HepG2 (cell line): ENCODE results near the gene SEC24D. TPM values are rescaled to one million over a fixed set of nuclear protein-coding genes. Genes with fewer than 3 reads are reported as not detected.

Experiments
- ATAC-seq: fragments of 200-7000 bp; cut with Tn5 transposase; 3 replicates; pipeline ENCODE4 v1.9.1; 2020; ENCODE audit warnings: mild to moderate bottlenecking, moderate library complexity
- BruUV-seq: library from RNA; stranded (reverse); fragments of 400-500 nt; replicated peaks from 2 replicates; lab custom pipeline; 2021; lab: Mats Ljungman, UMichigan
- CTCF ChIA-PET: fragments of 300-600 bp; formaldehyde crosslinking; extraction: SDS; loops from one replicate; lab custom pipeline; 2021; ENCODE audit warnings: low total read pairs, inconsistent platforms, low intra/inter-chr PET ratio; lab: Yijun Ruan, JAX
- POLR2A ChIA-PET: fragments of 350-600 bp; sonication (Branson Sonifier 250); formaldehyde crosslinking; loops from one replicate; lab custom pipeline; 2020; ENCODE audit warnings: antibody characterized with exemption, inconsistent platforms; lab: Yijun Ruan, JAX
- DNase-seq: peaks from one replicate; pipeline ENCODE4 v3.0.0-alpha.2; 2015; ENCODE audit warnings: low spot score
- FAIRE-seq: peaks from 3 replicates; lab custom pipeline; 2011; peaks lifted over from hg19 to GRCh38; lab: Jason Lieb, UNC
- H2AFZ ChIP-seq: one replicate; pipeline ENCODE4 v1.6.1; 2011; ENCODE audit warnings: low read length, inconsistent platforms
- H3K27ac ChIP-seq: fragments of 300-600 bp; 3 replicates; pipeline ENCODE4 v1.8.0; 2011; ENCODE audit warnings: mixed run types, mild to moderate bottlenecking, mixed read lengths, low read length, inconsistent platforms; ENCODE audit not compliant: insufficient read depth; ENCODE audit errors: extremely low read length
- H3K27me3 ChIP-seq, 2 experiments: fragments of 200-600 bp in 1 of 2; 2 replicates in 1 of 2; 3 replicates in 1 of 2; pipeline versions ENCODE4 v1.6.0 to v1.8.0; 2011; ENCODE audit warnings: low read length in 2 of 2, mild to moderate bottlenecking in 2 of 2, moderate library complexity in 2 of 2, inconsistent platforms in 1 of 2; ENCODE audit not compliant: insufficient read depth in 2 of 2, control insufficient read depth in 1 of 2
- H3K36me3 ChIP-seq, 2 experiments: fragments of 200-600 bp in 1 of 2; replicated peaks in 1 of 2; 2 replicates in 1 of 2; 3 replicates in 1 of 2; pipeline versions ENCODE4 v1.5.1 to v1.8.0; 2011; ENCODE audit warnings: low read length in 2 of 2, inconsistent platforms in 1 of 2; ENCODE audit not compliant: insufficient read depth in 2 of 2, control insufficient read depth in 1 of 2
- H3K4me1 ChIP-seq: 2 replicates; pipeline ENCODE4 v1.5.1; 2012; ENCODE audit warnings: low read length, inconsistent platforms; ENCODE audit not compliant: insufficient read depth
- H3K4me2 ChIP-seq: 2 replicates; pipeline ENCODE4 v1.6.0; 2011; ENCODE audit warnings: low read depth, low read length, inconsistent platforms
- H3K4me3 ChIP-seq, 3 experiments: fragments of 200-600 bp in 1 of 3; sonication (generic), shearing (Covaris generic) in 1 of 3; replicated peaks in 1 of 3; 2 replicates each; pipeline ENCODE4 v1.5.1; 2011 to 2016; ENCODE audit warnings: low read length in 3 of 3, inconsistent platforms in 2 of 3, low read depth in 2 of 3, mild to moderate bottlenecking in 2 of 3, control low read depth in 1 of 3, mixed read lengths in 1 of 3; ENCODE audit not compliant: insufficient read depth in 1 of 3
- H3K79me2 ChIP-seq: one replicate; pipeline ENCODE4 v1.6.1; 2011; ENCODE audit warnings: low read length, inconsistent platforms; ENCODE audit not compliant: insufficient read depth
- H3K9ac ChIP-seq: 2 replicates; pipeline ENCODE4 v1.6.0; 2011; ENCODE audit warnings: mild to moderate bottlenecking, low read depth, low read length, inconsistent platforms; ENCODE audit not compliant: insufficient read depth
- H3K9me3 ChIP-seq: 2 replicates; pipeline ENCODE4 v1.5.1; 2012; ENCODE audit warnings: mild to moderate bottlenecking, low read length
- H4K20me1 ChIP-seq: 2 replicates; pipeline ENCODE4 v1.6.0; 2011; ENCODE audit warnings: inconsistent platforms, mild to moderate bottlenecking, low read length, moderate library complexity; ENCODE audit not compliant: insufficient read depth
- ARNTL ChIP-seq: sonication (generic); formaldehyde crosslinking; IDR thresholded peaks from 2 replicates; pipeline ENCODE4 v1.4.0; 2020; ENCODE audit warnings: mild to moderate bottlenecking, missing genetic modification reagents
- CHD2 ChIP-seq: IDR thresholded peaks from 2 replicates; pipeline ENCODE4 v1.6.1; 2011; ENCODE audit warnings: low read depth, low read length, improper control_type of control experiment
- FOSL2 ChIP-seq: sonication (generic); formaldehyde crosslinking; IDR thresholded peaks from 2 replicates; pipeline ENCODE4 v1.4.0; 2020; ENCODE audit warnings: missing genetic modification reagents
- FOXA3 ChIP-seq: IDR thresholded peaks from 2 replicates; pipeline ENCODE4 v1.6.1; 2016; ENCODE audit warnings: missing genetic modification reagents, missing compliant biosample characterization
- GATAD1 ChIP-seq: IDR thresholded peaks from 2 replicates; pipeline ENCODE4 v1.6.1; 2016; ENCODE audit warnings: missing genetic modification reagents, missing compliant biosample characterization
- HNRNPLL ChIP-seq: fragments of 200-400 bp; formaldehyde crosslinking; IDR thresholded peaks from 2 replicates; pipeline ENCODE4 v1.6.1; 2017; ENCODE audit warnings: mild to moderate bottlenecking, low read depth, low read length; ENCODE audit not compliant: poor library complexity, severe bottlenecking
- MAFK ChIP-seq, 2 experiments: IDR thresholded peaks in 1 of 2; conservative IDR thresholded peaks in 1 of 2; 2 replicates each; pipeline ENCODE4 v1.6.1; 2011; ENCODE audit warnings: improper control_type of control experiment in 2 of 2, low read length in 2 of 2
- NFIC ChIP-seq: IDR thresholded peaks from 2 replicates; pipeline ENCODE4 v1.6.1; 2012; ENCODE audit warnings: mild to moderate bottlenecking, low read length, inconsistent platforms
- RFXANK ChIP-seq: IDR thresholded peaks from 2 replicates; pipeline ENCODE4 v1.6.1; 2016
- STAG1 ChIP-seq: sonication (generic); formaldehyde crosslinking; IDR thresholded peaks from 2 replicates; pipeline ENCODE4 v1.4.0; 2020; ENCODE audit warnings: missing genetic modification reagents
- ZFP1 ChIP-seq: IDR thresholded peaks from 2 replicates; pipeline ENCODE4 v1.6.1; 2016
- ZNF17 ChIP-seq: sonication (generic); formaldehyde crosslinking; IDR thresholded peaks from 2 replicates; pipeline ENCODE4 v1.5.0; 2020; ENCODE audit warnings: mild to moderate bottlenecking, missing genetic modification reagents
- ZNF33A ChIP-seq: sonication (generic); formaldehyde crosslinking; IDR thresholded peaks from 2 replicates; pipeline ENCODE4 v1.5.1; 2020; ENCODE audit warnings: missing genetic modification reagents, mild to moderate bottlenecking, moderate library complexity, borderline replicate concordance
- ZNF34 ChIP-seq: sonication (generic); formaldehyde crosslinking; IDR thresholded peaks from 2 replicates; pipeline ENCODE4 v1.4.0; 2020; ENCODE audit warnings: mild to moderate bottlenecking, missing genetic modification reagents, borderline replicate concordance
- ZNF747 ChIP-seq: sonication (generic); formaldehyde crosslinking; IDR thresholded peaks from 2 replicates; pipeline ENCODE4 v1.8.1; 2023; ENCODE audit warnings: missing genetic modification reagents, mild to moderate bottlenecking, borderline replicate concordance
- WGBS: methylation state at CpG from one replicate; pipeline ENCODE4 v1.1.6; 2017; ENCODE audit warnings: low lambda C conversion rate; 5-methylcytosine and 5-hydroxymethylcytosine counted together
- in situ Hi-C: cut with HindIII; loops from 2 replicates; pipeline ENCODE4 v1.10.0; 2017; ENCODE audit warnings: low pct_unique_long_range_greater_than_20kb; ENCODE audit not compliant: extremely low pct_ligation_motif_present
- intact Hi-C: fragments of 100-400 bp; cut with micrococcal nuclease; formaldehyde crosslinking; loops from one replicate; pipeline ENCODE4 v1.10.0; 2022; ENCODE audit not compliant: unreplicated experiment
- polyA plus RNA-seq, 8 experiments: library from polyadenylated mRNA; depleted of rRNA in 3 of 8; stranded (reverse) in 7 of 8; unstranded in 1 of 8; fragments of >200 nt; fragmentation: Illumina TruSeq in 4 of 8; extraction: Trizol in 4 of 8; gene quantifications; 2 replicates each; pipeline versions ENCODE4 v1.2.1 to v1.2.3, GENCODE V29; 2011 to 2016; ENCODE audit warnings: low read depth in 4 of 8, missing spikeins in 1 of 8, mixed read lengths in 1 of 8; ENCODE audit not compliant: insufficient read depth in 1 of 8
- total RNA-seq, 5 experiments: library from RNA; depleted of rRNA; stranded (reverse); fragments of >200 nt; fragmentation: Illumina TruSeq; extraction: Trizol; gene quantifications; 2 replicates each; pipeline ENCODE4 v1.2.3, GENCODE V29; 2016; ENCODE audit warnings: low read depth in 1 of 5
- TF ChIP-seq, protein P1 (sequence below): IDR thresholded peaks from 2 replicates; pipeline ENCODE4 v1.6.1; 2016
- TF ChIP-seq, protein P2 (sequence below): sonication (generic); formaldehyde crosslinking; IDR thresholded peaks from 2 replicates; pipeline ENCODE4 v1.5.1; 2020; ENCODE audit warnings: mild to moderate bottlenecking, missing genetic modification reagents, moderate library complexity

Gene SEC24D
- total and polyA plus RNA-seq, 2 of the 13 experiments (the other 11 are each of a cell fraction or from before 2014, with no cell fraction given), result 30.0 to 51.1 TPM

DNA sequence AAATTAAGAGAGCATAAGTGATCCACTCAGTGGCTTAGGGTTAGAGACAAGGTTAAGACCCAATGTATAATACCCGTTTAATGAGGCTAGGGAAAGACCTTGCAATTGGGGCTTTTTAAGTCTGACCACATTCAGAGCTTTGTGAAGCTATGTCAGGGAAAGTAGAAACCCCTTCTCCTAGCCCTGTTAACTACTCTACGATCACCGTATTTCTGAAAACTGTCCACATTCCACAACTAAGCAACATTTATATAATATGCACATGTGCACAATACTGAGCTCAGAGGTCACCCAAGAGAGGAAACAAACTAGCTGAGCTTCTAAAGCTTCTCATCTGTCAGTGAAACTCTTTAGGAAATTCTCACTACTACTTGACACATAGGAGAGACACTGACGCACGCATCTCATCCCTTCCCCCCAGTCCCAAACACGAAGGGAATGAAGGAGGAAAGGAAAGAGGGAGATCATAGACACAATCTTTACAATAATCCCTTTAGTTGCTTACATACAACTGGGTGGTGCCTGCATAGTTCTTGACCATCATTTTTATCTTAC lies 94.5 kb downstream of the SEC24D start (continued):
- TF ChIP-seq CHD2 (no peak), FOXA3 (CRISPR knock-in tag) (no peak), GATAD1 (CRISPR knock-in tag) (no peak)

DNA sequence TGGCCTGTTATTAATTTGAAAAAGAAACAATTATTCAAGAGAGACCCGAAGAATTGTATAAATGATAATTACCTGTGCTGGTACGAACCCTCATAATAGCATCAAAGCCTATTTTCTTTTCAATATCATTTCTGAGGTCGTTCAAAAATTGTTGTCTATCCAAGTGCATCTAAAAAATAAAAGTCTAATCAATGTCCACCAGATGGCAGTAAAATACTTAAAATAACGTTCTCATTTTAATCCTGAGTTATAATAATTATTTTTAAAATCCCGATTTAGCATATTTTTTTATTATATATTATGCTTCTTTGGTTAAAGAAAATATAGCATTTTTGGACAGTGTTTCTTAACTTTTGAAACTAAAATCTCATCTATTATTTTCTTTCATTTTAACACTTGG lies 95.1 kb downstream of the SEC24D start:
- Histone ChIP-seq H3K27me3 (no peaks in the 10 kb centered on the region), H2AFZ (no peak overlapping the region), H3K79me2 (no peaks in the 10 kb centered on the region), H3K4me2 (no peak overlapping the region), H3K4me3 (no peak overlapping the region), H3K9ac (no peak overlapping the region), H3K9me3 (no peaks in the 10 kb centered on the region), H4K20me1 (no peaks in the 10 kb centered on the region; the same call in 1 of the 2 replicates), H3K36me3 (peaks cover 18 to 75% of the 10 kb centered on the region in 2 experiments), H3K4me1 (0 out of 2 replicates have a peak, but pooled peaks cover 6% of the 10 kb centered on the region), H3K27ac (no peak overlapping the region)
- FAIRE-seq (no peak), DNase-seq (no peak), ATAC-seq (no peak)
- intact Hi-C loops (loop anchor here (1.0 kb wide), 2 partner anchors 149 to 227 kb away; no protein-coding TSS in a partner anchor), in situ Hi-C loops (no loop called here)
- WGBS, result 59% methylated on average over 5 of the region's 5 CpGs
- BruUV-seq, result no TSS peak
- CTCF ChIA-PET, result interaction anchor here (1.4 kb wide), 1 partner anchor 149 kb away, joined by 6 read pairs; no protein-coding TSS in a partner anchor
- POLR2A ChIA-PET, result no interaction called here
- TF ChIP-seq ZNF17 (no peak), RFXANK (no peak), FOSL2 (CRISPR knock-in tag) (no peak), ZNF747 (no peak), NFIC (no peak), ARNTL (CRISPR knock-in tag) (no peak), MAFK (conservative IDR thresholded peaks at IDR 0.05 in 1 of 2, IDR thresholded peaks at IDR 0.05 in 1 of 2; ENCODE audit: low read length in 2 of 2) (peak in 1 of 2 experiments; percentile 16; a peak in 1 of 4 replicates), ZFP1 (CRISPR knock-in tag) (no peak), STAG1 (CRISPR knock-in tag) (0 out of 2 replicates have a peak, but pooled peaks have one; percentile 17), ZNF33A (CRISPR knock-in tag) (no peak), HNRNPLL (no peak), ZNF34 (CRISPR knock-in tag) (no peak)
- TF ChIP-seq, protein P1, sequence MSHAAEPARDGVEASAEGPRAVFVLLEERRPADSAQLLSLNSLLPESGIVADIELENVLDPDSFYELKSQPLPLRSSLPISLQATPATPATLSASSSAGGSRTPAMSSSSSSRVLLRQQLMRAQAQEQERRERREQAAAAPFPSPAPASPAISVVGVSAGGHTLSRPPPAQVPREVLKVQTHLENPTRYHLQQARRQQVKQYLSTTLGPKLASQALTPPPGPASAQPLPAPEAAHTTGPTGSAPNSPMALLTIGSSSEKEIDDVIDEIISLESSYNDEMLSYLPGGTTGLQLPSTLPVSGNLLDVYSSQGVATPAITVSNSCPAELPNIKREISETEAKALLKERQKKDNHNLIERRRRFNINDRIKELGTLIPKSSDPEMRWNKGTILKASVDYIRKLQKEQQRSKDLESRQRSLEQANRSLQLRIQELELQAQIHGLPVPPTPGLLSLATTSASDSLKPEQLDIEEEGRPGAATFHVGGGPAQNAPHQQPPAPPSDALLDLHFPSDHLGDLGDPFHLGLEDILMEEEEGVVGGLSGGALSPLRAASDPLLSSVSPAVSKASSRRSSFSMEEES, result no peak
- TF ChIP-seq, protein P2, sequence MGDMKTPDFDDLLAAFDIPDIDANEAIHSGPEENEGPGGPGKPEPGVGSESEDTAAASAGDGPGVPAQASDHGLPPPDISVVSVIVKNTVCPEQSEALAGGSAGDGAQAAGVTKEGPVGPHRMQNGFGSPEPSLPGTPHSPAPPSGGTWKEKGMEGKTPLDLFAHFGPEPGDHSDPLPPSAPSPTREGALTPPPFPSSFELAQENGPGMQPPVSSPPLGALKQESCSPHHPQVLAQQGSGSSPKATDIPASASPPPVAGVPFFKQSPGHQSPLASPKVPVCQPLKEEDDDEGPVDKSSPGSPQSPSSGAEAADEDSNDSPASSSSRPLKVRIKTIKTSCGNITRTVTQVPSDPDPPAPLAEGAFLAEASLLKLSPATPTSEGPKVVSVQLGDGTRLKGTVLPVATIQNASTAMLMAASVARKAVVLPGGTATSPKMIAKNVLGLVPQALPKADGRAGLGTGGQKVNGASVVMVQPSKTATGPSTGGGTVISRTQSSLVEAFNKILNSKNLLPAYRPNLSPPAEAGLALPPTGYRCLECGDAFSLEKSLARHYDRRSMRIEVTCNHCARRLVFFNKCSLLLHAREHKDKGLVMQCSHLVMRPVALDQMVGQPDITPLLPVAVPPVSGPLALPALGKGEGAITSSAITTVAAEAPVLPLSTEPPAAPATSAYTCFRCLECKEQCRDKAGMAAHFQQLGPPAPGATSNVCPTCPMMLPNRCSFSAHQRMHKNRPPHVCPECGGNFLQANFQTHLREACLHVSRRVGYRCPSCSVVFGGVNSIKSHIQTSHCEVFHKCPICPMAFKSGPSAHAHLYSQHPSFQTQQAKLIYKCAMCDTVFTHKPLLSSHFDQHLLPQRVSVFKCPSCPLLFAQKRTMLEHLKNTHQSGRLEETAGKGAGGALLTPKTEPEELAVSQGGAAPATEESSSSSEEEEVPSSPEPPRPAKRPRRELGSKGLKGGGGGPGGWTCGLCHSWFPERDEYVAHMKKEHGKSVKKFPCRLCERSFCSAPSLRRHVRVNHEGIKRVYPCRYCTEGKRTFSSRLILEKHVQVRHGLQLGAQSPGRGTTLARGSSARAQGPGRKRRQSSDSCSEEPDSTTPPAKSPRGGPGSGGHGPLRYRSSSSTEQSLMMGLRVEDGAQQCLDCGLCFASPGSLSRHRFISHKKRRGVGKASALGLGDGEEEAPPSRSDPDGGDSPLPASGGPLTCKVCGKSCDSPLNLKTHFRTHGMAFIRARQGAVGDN, result no peak
